Stimulated activated CD4-positive, alpha-beta T cell treated with anti-CD3 and anti-CD28 coated beads, Interleukin-12 subunit alpha, Interleukin-12 subunit beta, amount 100 ng/mL, for 4 hours (primary cell): ENCODE data around the gene CACNA2D3.
"Not testable (repeated sequence)": the region's sequence is repeated elsewhere in the genome, so short reads cannot be mapped to it uniquely, and the experiment has no call there.

Experiments used
- DNase-seq: peaks from one replicate; pipeline ENCODE4 v3.0.0-alpha.2; 2020

CACNA2D3 gene

DNA sequence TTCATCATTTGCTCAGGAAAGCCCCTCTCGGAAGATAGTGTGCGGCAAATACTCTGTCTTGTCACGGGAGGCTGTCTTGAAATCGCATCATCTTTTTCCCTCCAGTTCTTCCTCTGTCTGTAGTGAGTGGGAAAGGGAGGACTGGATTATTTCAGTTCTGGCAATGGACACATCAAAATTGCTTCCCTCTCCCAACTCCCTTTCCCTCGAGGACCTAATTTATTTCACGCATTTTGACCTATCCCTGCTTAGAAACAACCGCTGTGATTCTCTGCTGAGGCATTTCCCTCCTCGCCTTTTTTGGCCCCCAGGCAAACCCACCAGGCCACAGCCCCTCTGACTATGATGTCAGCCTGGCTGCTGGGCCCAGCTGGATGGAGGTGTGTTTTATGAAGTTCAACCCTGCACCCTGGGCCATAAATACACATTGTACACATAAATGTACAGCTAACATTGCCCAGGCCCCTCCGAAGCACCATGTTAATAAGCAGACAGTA is 944.2 kb downstream of the CACNA2D3 start:
- no peak for DNase-seq

- no peak for DNase-seq
Observed at GRCh38 chr3:55069950-55070349, 947.6 kb downstream of the CACNA2D3 start.

- DNase-seq = no peak
Observed at GRCh38 chr3:55074796-55075195, 952.4 kb downstream of the CACNA2D3 start.

DNA sequence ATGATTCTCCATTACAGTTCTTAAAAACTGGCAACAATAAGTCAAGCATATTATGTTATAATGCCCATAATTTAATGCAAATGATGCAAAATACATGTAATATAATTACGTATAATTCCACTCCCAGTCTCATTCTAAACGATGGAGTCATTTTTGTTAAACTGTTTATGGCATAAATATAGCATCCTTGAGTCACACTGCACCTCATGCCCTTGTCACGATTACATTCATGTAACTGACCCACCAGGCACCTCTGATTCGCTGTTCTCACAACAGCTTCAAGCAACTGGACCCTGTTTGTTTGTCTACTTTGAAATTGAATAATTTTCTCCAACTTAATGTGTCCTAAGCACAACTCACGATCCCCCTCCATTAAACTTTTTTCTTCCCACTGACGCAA is 953.5 kb downstream of the CACNA2D3 start:
- no peak for DNase-seq

- no peak for DNase-seq
Observed at GRCh38 chr3:55077726-55078125, 955.4 kb downstream of the CACNA2D3 start.

DNA sequence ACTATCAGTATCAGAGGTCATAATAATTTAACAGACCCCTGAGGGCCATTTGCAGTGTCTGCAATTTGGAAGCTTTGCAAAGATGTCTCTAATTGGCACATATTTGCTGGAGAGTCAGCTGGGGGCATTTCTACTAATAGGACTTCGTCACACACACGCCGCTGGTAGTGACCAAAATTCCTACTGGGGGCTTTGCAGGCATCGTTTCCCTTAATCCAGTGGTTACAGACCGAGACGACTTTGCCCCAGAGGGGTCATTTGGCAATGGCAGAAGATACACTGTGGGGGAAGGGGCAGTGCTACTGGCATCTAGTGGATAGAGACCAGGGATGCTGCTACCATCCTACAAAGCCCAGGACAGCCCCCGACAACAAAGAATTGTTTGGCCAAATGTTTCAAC is 956.5 kb downstream of the CACNA2D3 start:
- DNase-seq = no peak

GRCh38 chr3:55085231-55085630 is 962.9 kb downstream of the CACNA2D3 start:
- no peak for DNase-seq

DNA sequence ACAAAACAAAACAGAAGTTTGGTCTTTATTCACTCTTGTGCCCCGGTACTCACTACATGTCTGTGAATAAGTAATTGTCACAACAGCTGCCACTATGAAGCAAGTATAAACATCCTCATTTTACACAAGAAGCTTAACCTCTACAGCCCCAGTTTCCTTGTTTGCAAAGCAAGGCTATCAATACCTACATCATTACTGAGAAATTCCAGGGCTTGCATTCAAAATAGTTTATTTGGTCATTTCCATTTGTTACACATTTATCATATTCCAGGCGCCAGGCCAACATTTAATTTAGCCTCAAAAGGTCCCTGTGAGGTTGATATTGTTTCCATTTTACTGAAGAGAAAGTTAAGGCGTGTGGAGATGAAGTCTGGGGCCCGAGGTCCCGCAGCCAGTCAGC is 966.9 kb downstream of the CACNA2D3 start:
- DNase-seq = no peak

DNA sequence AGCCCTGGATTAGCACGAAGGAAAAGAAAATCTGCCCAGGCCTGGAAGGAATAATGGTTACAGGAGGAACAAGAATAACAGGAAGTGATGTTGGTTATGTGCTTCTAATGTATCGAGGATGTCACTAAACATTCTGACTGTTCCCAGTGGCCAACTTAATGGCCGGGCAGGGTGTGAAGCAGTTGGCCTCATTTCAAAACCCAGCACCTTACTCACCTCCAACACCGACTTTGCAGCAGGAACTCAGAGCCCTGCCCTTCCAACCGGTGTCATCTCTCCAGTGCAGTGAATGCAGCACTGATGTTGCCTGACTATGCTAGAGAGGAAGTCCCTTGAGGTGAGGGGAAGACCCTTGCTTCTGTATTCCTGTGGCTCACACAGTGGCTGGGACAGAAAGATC is 967.9 kb downstream of the CACNA2D3 start:
- DNase-seq = no peak

GRCh38 chr3:55090746-55091145 is 968.4 kb downstream of the CACNA2D3 start:
- DNase-seq = no peak

DNA sequence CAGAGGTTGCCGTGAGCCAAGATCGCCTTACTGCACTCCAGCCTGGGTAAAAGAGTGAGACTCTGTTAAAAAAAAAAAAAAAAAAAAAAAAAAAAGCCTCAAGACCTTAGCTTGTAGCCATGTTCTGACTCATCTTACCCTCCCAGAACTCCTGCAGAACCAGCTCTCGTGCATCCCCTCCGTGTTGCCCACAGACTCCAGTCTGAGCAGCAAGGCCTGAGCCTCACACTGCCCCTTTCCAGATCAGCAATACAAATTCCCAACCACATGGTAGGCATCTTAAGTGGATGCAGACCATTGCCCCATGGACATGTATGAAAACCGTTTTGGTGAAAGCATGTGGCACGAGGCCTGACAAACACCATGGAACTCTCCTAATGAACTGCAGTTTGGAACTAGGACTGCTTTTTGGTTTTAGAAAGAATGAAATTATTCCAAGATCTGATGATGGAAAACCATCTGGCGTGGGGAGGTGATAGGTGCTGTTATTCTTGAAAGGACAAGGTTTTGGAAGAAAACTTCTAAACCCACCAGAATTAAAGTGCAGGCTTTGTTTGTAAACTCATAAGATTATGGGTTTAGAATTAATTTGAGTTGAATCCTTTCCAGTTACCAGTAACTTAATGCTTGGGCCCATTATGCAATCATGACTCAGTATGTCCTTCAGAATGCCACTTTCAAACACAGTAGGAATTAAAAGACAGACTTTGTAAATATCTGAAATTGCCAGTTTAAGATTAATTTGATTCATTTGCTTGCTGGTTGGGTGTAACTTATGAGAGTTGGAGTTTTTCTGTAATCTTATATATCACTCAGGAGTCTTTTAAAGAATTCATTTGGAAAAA is 969.3 kb downstream of the CACNA2D3 start:
- DNase-seq = no peak

DNA sequence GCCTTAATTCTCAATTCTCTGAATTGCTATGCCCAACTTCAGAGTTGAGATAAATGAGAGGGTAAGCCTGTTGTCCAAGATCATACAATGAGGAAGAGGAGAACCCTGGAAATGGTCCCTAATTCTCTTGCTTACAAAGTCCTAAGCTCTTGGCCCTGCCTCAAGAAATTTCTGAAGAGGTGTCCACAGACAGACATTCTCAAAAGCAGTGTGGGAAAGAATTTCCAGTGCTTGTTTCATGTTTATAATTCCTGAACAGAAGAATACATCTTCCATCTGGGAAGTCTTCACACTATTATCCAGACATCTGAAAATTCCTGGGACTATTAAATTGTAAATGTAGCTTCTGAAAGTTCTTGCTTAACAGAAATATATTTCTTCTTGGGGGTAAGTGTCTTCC is 972.3 kb downstream of the CACNA2D3 start:
- no peak for DNase-seq

DNA sequence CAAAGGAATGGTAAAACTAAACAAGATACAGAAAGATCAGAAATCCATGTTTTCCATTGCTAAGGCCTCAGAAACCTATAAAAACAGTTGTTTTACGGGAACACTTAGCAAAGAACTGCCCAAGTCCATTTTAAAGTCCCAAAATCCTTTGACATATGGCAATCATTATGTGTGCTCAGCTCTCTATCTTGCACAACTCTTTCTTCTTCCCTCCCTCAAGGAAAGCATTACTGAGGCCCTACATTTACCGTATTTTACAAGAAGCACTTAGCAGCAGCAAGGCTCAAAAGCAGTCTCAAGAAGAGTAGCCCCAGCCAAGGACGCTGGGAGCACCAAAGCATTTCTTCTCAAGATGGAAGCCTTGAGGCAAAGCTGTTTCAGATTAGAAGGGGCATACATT is 975.1 kb downstream of the CACNA2D3 start:
- DNase-seq = no peak

GRCh38 chr3:55105647-55106046 is 983.3 kb downstream of the CACNA2D3 start:
- no peak for DNase-seq

DNA sequence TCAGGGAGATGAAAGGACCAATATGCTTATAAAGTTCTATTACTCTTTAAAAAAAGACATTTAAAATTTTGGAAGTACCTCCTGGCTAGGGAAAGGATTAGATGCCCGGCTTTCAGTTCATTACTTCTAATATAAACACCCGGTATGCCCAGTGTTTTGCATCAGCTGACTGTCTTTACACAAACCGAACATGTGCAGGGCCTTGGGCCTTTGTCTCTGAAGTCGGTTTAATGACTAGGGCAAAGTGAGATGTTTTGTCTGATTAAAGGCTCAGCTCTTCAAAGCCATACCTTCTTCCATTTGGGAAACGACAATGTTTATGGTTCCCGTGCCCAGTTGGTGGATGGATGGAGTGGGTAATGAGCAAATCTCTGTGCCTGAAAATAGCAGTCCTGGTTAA is 984.8 kb downstream of the CACNA2D3 start:
- no peak for DNase-seq

DNA sequence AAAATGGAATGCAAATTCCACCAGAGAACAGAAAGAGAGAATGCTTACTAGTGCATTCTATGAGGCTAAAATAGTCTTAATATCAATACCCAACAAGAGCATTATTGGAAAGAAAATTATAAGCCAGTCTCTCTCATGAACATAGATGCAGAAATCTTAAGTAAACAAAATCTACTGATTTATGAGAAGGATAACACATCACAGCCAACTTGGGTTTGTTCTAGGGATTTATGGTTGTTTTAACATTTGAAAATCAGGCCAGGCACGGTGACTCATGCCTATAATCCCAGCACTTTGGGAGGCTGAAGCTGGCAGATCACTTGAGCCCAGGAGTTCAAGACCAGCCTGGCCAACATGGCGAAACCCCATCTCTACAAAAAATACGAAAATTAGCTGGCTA is 989.6 kb downstream of the CACNA2D3 start:
- DNase-seq = not testable (repeated sequence)

DNA sequence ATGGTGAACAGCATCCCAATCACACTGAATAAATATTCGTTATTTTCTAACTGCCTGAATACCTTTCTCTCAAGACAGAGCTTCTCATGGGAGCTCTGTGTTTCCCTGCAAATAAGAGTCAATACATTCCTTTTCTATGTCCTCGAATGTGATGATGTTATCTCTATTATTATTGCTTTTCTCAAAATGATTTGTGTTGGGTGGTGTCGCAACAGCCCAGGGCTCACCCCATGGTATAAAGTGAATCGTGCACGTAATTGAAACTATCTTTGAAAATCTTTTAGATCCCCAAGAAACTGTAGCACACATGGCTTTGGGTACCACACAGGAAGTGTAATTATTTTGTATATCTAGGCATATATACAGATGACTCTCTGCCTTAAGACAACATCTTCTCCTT is 996.1 kb downstream of the CACNA2D3 start:
- no peak for DNase-seq

- DNase-seq = no peak
Observed at GRCh38 chr3:55119268-55119667, 996.9 kb downstream of the CACNA2D3 start.

DNA sequence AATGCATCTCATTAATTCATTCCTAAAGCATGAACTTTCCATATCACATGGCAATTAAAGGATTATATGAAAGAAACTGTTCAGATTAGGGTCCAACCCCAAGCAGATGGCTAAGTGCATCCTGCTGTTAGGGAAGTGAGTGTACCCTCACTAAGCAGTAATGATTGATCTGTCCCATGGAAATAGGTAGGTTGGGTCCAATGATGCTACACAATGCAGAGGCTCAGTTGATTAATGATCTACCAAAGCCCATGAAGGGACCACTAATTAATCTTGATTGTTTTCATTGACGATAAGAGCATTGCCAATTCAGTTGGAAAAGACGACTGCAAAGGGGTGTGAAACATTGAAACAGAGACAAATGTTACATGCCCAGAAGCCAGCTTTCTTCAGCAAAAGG is 1000.0 kb downstream of the CACNA2D3 start:
- DNase-seq = no peak
